ENCODE results near the gene NPAS1. TPM values are rescaled to one million over a fixed set of nuclear protein-coding genes. Genes with fewer than 3 reads are reported as not detected.

NPAS1 gene
- total and polyA plus RNA-seq, 2 of the 8 experiments (the other 6 are each of a cell fraction or from before 2014, with no cell fraction given) = 9.9 to 13.9 TPM

- Histone ChIP-seq H4K20me1 (replicated peaks in 1 of 2; ENCODE audit: control insufficient read depth in 1 of 2, insufficient read depth in 2 of 2, low read length in 2 of 2) (no peaks in the 10 kb centered on the region), H3K27me3 (replicated peaks in 1 of 4; ENCODE audit: control insufficient read depth in 3 of 4, extremely low read depth in 1 of 4, insufficient read depth in 3 of 4, low read length in 3 of 4) (no peaks in the 10 kb centered on the region), H3K9me3 (ENCODE audit: insufficient read depth in 2 of 2, low read depth in 1 of 2, low read length in 1 of 2) (no peaks in the 10 kb centered on the region), H3K9ac (replicated peaks in 1 of 4; ENCODE audit: extremely low read depth in 1 of 4, low read depth in 3 of 4, low read length in 3 of 4) (no peak overlapping the region; a peak in 1 of 7 replicates), H3K14ac (ENCODE audit: insufficient read length) (no peak overlapping the region), H2BK5ac (ENCODE audit: low read depth, low read length) (0 out of 2 replicates have a peak overlapping the region, but pooled peaks have one; percentile 46), H4K91ac (replicated peaks; ENCODE audit: insufficient read length, low read length) (peak overlapping the region; percentile 22), H3K18ac (ENCODE audit: extremely low read depth, low read length) (no peak overlapping the region), H4K5ac (ENCODE audit: insufficient read length, low read depth, low read length) (no peak overlapping the region), H2AFZ (ENCODE audit: low read length) (peak overlapping the region; percentile 87; the same call in 1 of the 2 replicates), H3K4ac (replicated peaks; ENCODE audit: insufficient read length, low read depth, low read length) (no peak overlapping the region), H3K79me1 (ENCODE audit: low read depth, low read length) (no peaks in the 10 kb centered on the region), H2BK20ac (ENCODE audit: low read length) (no peak overlapping the region), H3K4me3 (ENCODE audit: extremely low read depth in 1 of 4, insufficient read depth in 2 of 4, low read depth in 3 of 4, low read length in 4 of 4) (no peak overlapping the region), H2BK12ac (ENCODE audit: low read depth, low read length) (0 out of 2 replicates have a peak overlapping the region, but pooled peaks have one; percentile 32), H3K23ac (ENCODE audit: insufficient read length) (no peak overlapping the region), H2BK15ac (ENCODE audit: low read length) (no peak overlapping the region), H3K36me3 (ENCODE audit: control insufficient read depth in 2 of 4, insufficient read depth in 4 of 4, low read length in 3 of 4) (no peaks in the 10 kb centered on the region), H4K8ac (ENCODE audit: extremely low read depth, insufficient read depth, low read length) (no peak overlapping the region), H3K23me2 (ENCODE audit: low read depth, low read length) (no peaks in the 10 kb centered on the region), H3K79me2 (ENCODE audit: control insufficient read depth in 1 of 2, insufficient read depth in 2 of 2, low read length in 2 of 2) (no peaks in the 10 kb centered on the region), H3K27ac (ENCODE audit: low read depth, low read length) (no peak overlapping the region), H2AK5ac (ENCODE audit: low read depth, low read length) (no peak overlapping the region), H3K4me2 (ENCODE audit: insufficient read depth in 1 of 2, low read depth in 2 of 2, low read length in 2 of 2) (no peak overlapping the region), H3K56ac (replicated peaks; ENCODE audit: insufficient read length, low read depth, low read length) (no peak overlapping the region), H2BK120ac (replicated peaks; ENCODE audit: low read depth, low read length) (no peak overlapping the region), H3K4me1 (replicated peaks in 1 of 4; ENCODE audit: control insufficient read depth in 3 of 4, insufficient read depth in 4 of 4, low read length in 3 of 4) (peaks cover 0 to 3% (median 0%) of the 10 kb centered on the region in 4 experiments; a peak in 1 of 7 replicates)
- POLR2A ChIA-PET (ENCODE audit: partially characterized antibody) = interaction anchor here (0.6 to 2.4 kb wide), 12 partner anchors 11 to 1382 kb away, joined by 3 to 10 read pairs (median 3); no protein-coding TSS in a partner anchor
- FAIRE-seq (peak; percentile 13), DNase-seq (ENCODE audit: low read depth in 1 of 2, low spot score in 2 of 2) (peak; percentile 49 to 97)
- CTCF ChIA-PET (ENCODE audit: partially characterized antibody) = interaction anchor here (0.6 to 5.9 kb wide), 47 partner anchors 10 to 1011 kb away, joined by 3 to 48 read pairs (median 5); partner anchors contain the start of gene ZC3H4
- WGBS, 2 experiments (ENCODE audit: extremely low coverage in 1 of 2, insufficient coverage in 1 of 2, insufficient read length in 1 of 2, insufficient replicate concordance in 2 of 2, low coverage in 1 of 2, low lambda C conversion rate in 2 of 2, missing lambda C conversion rate in 1 of 2) = 18% methylated on average over 16 of the region's 16 CpGs; no CpG with 5 or more reads in 1 of the 2 experiments
- TF ChIP-seq RNF2 (IDR thresholded peaks at IDR 0.05; ENCODE audit: borderline replicate concordance, low read depth, low read length, missing control alignments, poor library complexity, severe bottlenecking) = no peak
- no peak for TF ChIP-seq JUN (IDR thresholded peaks at IDR 0.05; ENCODE audit: low read depth, low read length)
- peak; percentile 94 to 98 for TF ChIP-seq RAD21 (IDR thresholded peaks at IDR 0.05 in 1 of 2, conservative IDR thresholded peaks at IDR 0.05 in 1 of 2; ENCODE audit: low read depth in 2 of 2, low read length in 2 of 2)
- TF ChIP-seq ATF2 (IDR thresholded peaks at IDR 0.05; ENCODE audit: low read length) = no peak
- TF ChIP-seq CHD2 (IDR thresholded peaks at IDR 0.05; ENCODE audit: low read length) = no peak
- no peak for TF ChIP-seq CEBPB (IDR thresholded peaks at IDR 0.05; ENCODE audit: low read depth, low read length)
- no peak for TF ChIP-seq CBX5 (IDR thresholded peaks at IDR 0.05; ENCODE audit: low read depth, low read length)
- no peak for TF ChIP-seq BCL11A (IDR thresholded peaks at IDR 0.05; ENCODE audit: low read depth in 2 of 2, low read length in 2 of 2)
- no peak; a peak in 1 of 3 replicates for TF ChIP-seq EP300 (IDR thresholded peaks at IDR 0.05; ENCODE audit: borderline replicate concordance in 1 of 2, low read depth in 2 of 2, low read length in 2 of 2)
- peak; percentile 87 for TF ChIP-seq YY1 (IDR thresholded peaks at IDR 0.05; ENCODE audit: low read depth, low read length)
These were observed 6.6 kb upstream of the NPAS1 start for GRCh38 chr19:47013041-47013517.
